Erythroblast (primary cell): ENCODE measurements around the gene ZKSCAN2.

Experiments
- GATA1 ChIP-seq: IDR thresholded peaks from 2 replicates; pipeline ENCODE4 v1.6.1; 2011; ENCODE audit warnings: low read depth, mild to moderate bottlenecking, control low read depth, low read length, moderate library complexity
- POLR2A ChIP-seq: IDR thresholded peaks from 2 replicates; pipeline ENCODE4 v1.6.1; 2011; ENCODE audit warnings: mild to moderate bottlenecking, low read length

DNA sequence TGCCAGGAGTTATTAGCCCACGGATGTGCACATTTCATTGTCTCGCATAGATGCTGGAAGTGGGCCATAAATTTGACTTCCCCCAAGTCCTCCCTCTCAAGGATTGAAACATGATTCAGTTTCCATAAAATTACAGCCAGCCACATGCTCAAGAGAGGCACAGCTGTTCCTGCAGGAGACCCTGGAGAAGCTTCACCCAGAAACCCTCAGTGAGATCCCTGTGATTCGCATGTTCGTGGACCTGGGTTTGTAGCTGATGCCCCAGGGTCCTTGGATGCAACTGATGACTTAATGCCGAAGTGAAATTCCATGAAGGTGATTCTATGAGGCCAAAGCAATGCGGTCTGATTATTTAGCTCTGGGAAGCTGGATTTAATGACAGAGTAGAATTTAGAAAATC is 65.5 kb downstream of the ZKSCAN2 start:
- TF ChIP-seq POLR2A (no peak), GATA1 (no peak)
